Mesenchymal stem cell (in vitro differentiated cells and primary cell): ENCODE results near the gene SERPINI1.
"Not testable (repeated sequence)": the region's sequence is repeated elsewhere in the genome, so short reads cannot be mapped to it uniquely, and the experiment has no call there.

Experiments used
- DNase-seq: peaks from one replicate; pipeline ENCODE4 v3.0.0-alpha.2; 2013
- H2AFZ ChIP-seq: one replicate; pipeline ENCODE4 v1.6.1; 2013; ENCODE audit warnings: low read depth, mild to moderate bottlenecking, control low read depth, inconsistent platforms, low read length, moderate library complexity
- H2AK5ac ChIP-seq: 2 replicates; pipeline ENCODE4 v1.6.1; 2013; ENCODE audit warnings: low read length, moderate library complexity, mild to moderate bottlenecking, inconsistent platforms; ENCODE audit not compliant: severe bottlenecking
- H2BK120ac ChIP-seq: one replicate; pipeline ENCODE4 v1.6.1; 2013; ENCODE audit warnings: low read depth, mild to moderate bottlenecking, inconsistent platforms, low read length, moderate library complexity
- H2BK12ac ChIP-seq, 2 experiments: one replicate each; pipeline ENCODE4 v1.6.1; 2013; ENCODE audit warnings: inconsistent platforms in 2 of 2, low read length in 2 of 2, mild to moderate bottlenecking in 2 of 2, moderate library complexity in 2 of 2, control low read depth in 1 of 2
- H2BK15ac ChIP-seq: one replicate; pipeline ENCODE4 v1.6.1; 2013; ENCODE audit warnings: mild to moderate bottlenecking, low read depth, inconsistent platforms; ENCODE audit not compliant: poor library complexity, severe bottlenecking
- H2BK5ac ChIP-seq: 2 replicates; pipeline ENCODE4 v1.6.1; 2013; ENCODE audit warnings: low read depth, mild to moderate bottlenecking, low read length, control low read depth, inconsistent platforms; ENCODE audit not compliant: poor library complexity, severe bottlenecking
- H3K14ac ChIP-seq, 2 experiments: one replicate each; pipeline ENCODE4 v1.6.1; 2013; ENCODE audit warnings: inconsistent platforms in 2 of 2, low read length in 2 of 2, control low read depth in 1 of 2, mild to moderate bottlenecking in 1 of 2, moderate library complexity in 1 of 2
- H3K18ac ChIP-seq, 2 experiments: one replicate each; pipeline ENCODE4 v1.6.1; 2013; ENCODE audit warnings: inconsistent platforms in 2 of 2, low read length in 2 of 2, control low read depth in 1 of 2, low read depth in 1 of 2, mild to moderate bottlenecking in 1 of 2
- H3K23ac ChIP-seq, 2 experiments: one replicate each; pipeline ENCODE4 v1.6.1; 2013; ENCODE audit warnings: inconsistent platforms in 2 of 2, low read length in 2 of 2, mild to moderate bottlenecking in 2 of 2, moderate library complexity in 2 of 2, control low read depth in 1 of 2
- H3K27ac ChIP-seq: 2 replicates; pipeline ENCODE4 v1.5.1; 2013; ENCODE audit warnings: mild to moderate bottlenecking, moderate library complexity, low read length, control low read depth, inconsistent platforms; ENCODE audit not compliant: poor library complexity, severe bottlenecking
- H3K27me3 ChIP-seq, 2 experiments: 2 replicates each; pipeline versions ENCODE4 v1.6.1 to v1.7.0; 2013; ENCODE audit warnings: low read length in 2 of 2, mild to moderate bottlenecking in 2 of 2, moderate library complexity in 2 of 2, control low read depth in 1 of 2, inconsistent platforms in 1 of 2; ENCODE audit not compliant: control insufficient read depth in 1 of 2, insufficient read depth in 1 of 2
- H3K36me3 ChIP-seq, 2 experiments: 2 replicates each; pipeline versions ENCODE4 v1.6.1 to v1.7.0; 2013; ENCODE audit warnings: low read length in 2 of 2, control low read depth in 1 of 2, inconsistent platforms in 1 of 2, low read depth in 1 of 2, mild to moderate bottlenecking in 1 of 2; ENCODE audit not compliant: insufficient read depth in 2 of 2, control insufficient read depth in 1 of 2
- H3K4ac ChIP-seq, 2 experiments: one replicate each; pipeline ENCODE4 v1.6.1; 2013; ENCODE audit warnings: inconsistent platforms in 2 of 2, low read length in 2 of 2, mild to moderate bottlenecking in 2 of 2, moderate library complexity in 2 of 2, control low read depth in 1 of 2, low read depth in 1 of 2
- H3K4me1 ChIP-seq: 2 replicates; pipeline ENCODE4 v1.6.1; 2013; ENCODE audit warnings: low read depth, low read length, control low read depth; ENCODE audit not compliant: control insufficient read depth, insufficient read depth
- H3K4me2 ChIP-seq: 2 replicates; pipeline ENCODE4 v1.6.1; 2013; ENCODE audit warnings: low read length, mild to moderate bottlenecking, inconsistent platforms; ENCODE audit not compliant: poor library complexity, severe bottlenecking
- H3K4me3 ChIP-seq, 2 experiments: 2 replicates each; pipeline versions ENCODE4 v1.5.1 to v1.7.0; 2013; ENCODE audit warnings: low read length in 2 of 2, mild to moderate bottlenecking in 2 of 2, control low read depth in 1 of 2, low read depth in 1 of 2; ENCODE audit not compliant: insufficient read depth in 1 of 2
- H3K79me1 ChIP-seq: replicated peaks from 2 replicates; pipeline ENCODE4 v1.6.1; 2013; ENCODE audit warnings: mild to moderate bottlenecking, control low read depth, low read length, inconsistent platforms; ENCODE audit not compliant: poor library complexity, severe bottlenecking
- H3K9ac ChIP-seq: 2 replicates; pipeline ENCODE4 v1.7.0; 2013; ENCODE audit warnings: mild to moderate bottlenecking, low read length, moderate library complexity
- H3K9me3 ChIP-seq: 2 replicates; pipeline ENCODE4 v1.7.0; 2013; ENCODE audit warnings: mild to moderate bottlenecking, low read length; ENCODE audit not compliant: control insufficient read depth
- H4K8ac ChIP-seq: one replicate; pipeline ENCODE4 v1.6.1; 2013; ENCODE audit warnings: inconsistent platforms, mild to moderate bottlenecking, low read length, moderate library complexity
- H4K91ac ChIP-seq: one replicate; pipeline ENCODE4 v1.6.1; 2013; ENCODE audit warnings: mild to moderate bottlenecking, low read length, inconsistent platforms
- WGBS: methylation state at CpG from one replicate; pipeline ENCODE4 v1.1.7; 2013; ENCODE audit warnings: mixed read lengths; 5-methylcytosine and 5-hydroxymethylcytosine counted together

SERPINI1 gene

DNA sequence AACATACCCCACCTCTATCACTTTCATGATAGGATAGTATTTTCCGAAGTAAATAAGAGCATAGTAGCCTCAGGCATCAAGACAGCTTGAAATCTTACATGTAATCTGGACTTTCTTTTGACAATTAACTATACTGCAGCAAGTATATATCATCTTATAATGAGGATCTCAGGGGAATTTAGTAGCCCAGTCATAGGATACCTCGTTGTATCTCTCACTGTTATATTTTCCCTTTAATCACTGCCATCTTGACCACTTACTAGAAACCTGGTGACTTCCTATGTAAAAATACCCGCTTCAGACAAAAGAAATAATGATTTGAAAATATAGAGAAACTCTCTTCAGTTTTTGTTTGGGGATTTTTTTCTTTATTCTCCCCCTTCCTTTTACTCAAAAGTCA, 88.2 kb downstream of the SERPINI1 start:
- no peak overlapping the region for H4K91ac ChIP-seq
- no peaks in the 10 kb centered on the region for H3K9me3 ChIP-seq
- H2AK5ac ChIP-seq: no peak overlapping the region
- H3K18ac ChIP-seq: no peak overlapping the region
- H4K8ac ChIP-seq: no peak overlapping the region
- H3K4me3 ChIP-seq: no peak overlapping the region
- H2BK5ac ChIP-seq: no peak overlapping the region
- no peaks in the 10 kb centered on the region for H3K36me3 ChIP-seq
- no peaks in the 10 kb centered on the region for H3K4me1 ChIP-seq
- H2BK120ac ChIP-seq: no peak overlapping the region
- no peak for DNase-seq
- no peak overlapping the region for H3K9ac ChIP-seq
- no peaks in the 10 kb centered on the region for H3K79me1 ChIP-seq
- H2BK15ac ChIP-seq: no peak overlapping the region
- no peak overlapping the region for H3K14ac ChIP-seq
- WGBS: 75% methylated on average over 2 of the region's 3 CpGs
- H3K27ac ChIP-seq: no peak overlapping the region
- H2AFZ ChIP-seq: no peak overlapping the region
- no peak overlapping the region for H3K4me2 ChIP-seq
- H3K4ac ChIP-seq: no peak overlapping the region
- no peaks in the 10 kb centered on the region for H3K27me3 ChIP-seq
- H2BK12ac ChIP-seq: no peak overlapping the region
- no peak overlapping the region for H3K23ac ChIP-seq

- not testable (repeated sequence) for H3K9me3 ChIP-seq, H2BK5ac ChIP-seq, H3K4me2 ChIP-seq, H2BK120ac ChIP-seq, H4K8ac ChIP-seq, H3K79me1 ChIP-seq, H3K27me3 ChIP-seq, H2AK5ac ChIP-seq, H3K18ac ChIP-seq, DNase-seq, H4K91ac ChIP-seq, H3K4me1 ChIP-seq, H3K4ac ChIP-seq, H3K27ac ChIP-seq, H3K36me3 ChIP-seq, H2AFZ ChIP-seq, H3K9ac ChIP-seq, H2BK12ac ChIP-seq, H3K14ac ChIP-seq, H2BK15ac ChIP-seq, H3K4me3 ChIP-seq, H3K23ac ChIP-seq
- 92% methylated on average over 10 of the region's 11 CpGs for WGBS
Observed at GRCh38 chr3:167827588-167827987, 92.1 kb downstream of the SERPINI1 start.

- no peaks in the 10 kb centered on the region for H3K9me3 ChIP-seq
- H2BK15ac ChIP-seq: no peak overlapping the region
- H3K27ac ChIP-seq: no peak overlapping the region
- no peak overlapping the region for H3K18ac ChIP-seq
- H3K14ac ChIP-seq: no peak overlapping the region
- no peak for DNase-seq
- no peak overlapping the region for H3K4me2 ChIP-seq
- no peak overlapping the region for H2BK12ac ChIP-seq
- H2AFZ ChIP-seq: no peak overlapping the region
- H3K36me3 ChIP-seq: no peaks in the 10 kb centered on the region
- no CpG with 5 or more reads among the region's 2 CpGs for WGBS
- H3K79me1 ChIP-seq: no peaks in the 10 kb centered on the region
- no peak overlapping the region for H4K91ac ChIP-seq
- H3K4ac ChIP-seq: no peak overlapping the region
- no peak overlapping the region for H2BK5ac ChIP-seq
- no peak overlapping the region for H3K4me3 ChIP-seq
- no peak overlapping the region for H2BK120ac ChIP-seq
- H3K9ac ChIP-seq: no peak overlapping the region
- H3K27me3 ChIP-seq: no peaks in the 10 kb centered on the region
- no peak overlapping the region for H4K8ac ChIP-seq
- H2AK5ac ChIP-seq: no peak overlapping the region
- no peaks in the 10 kb centered on the region for H3K4me1 ChIP-seq
- no peak overlapping the region for H3K23ac ChIP-seq
Observed at GRCh38 chr3:167829071-167829470, 93.5 kb downstream of the SERPINI1 start.

GRCh38 chr3:167830007-167830406, 94.5 kb downstream of the SERPINI1 start:
- H2BK120ac ChIP-seq: no peak overlapping the region
- H3K36me3 ChIP-seq: no peaks in the 10 kb centered on the region
- no peaks in the 10 kb centered on the region for H3K27me3 ChIP-seq
- no peaks in the 10 kb centered on the region for H3K4me1 ChIP-seq
- no peak overlapping the region for H3K4me3 ChIP-seq
- no peak overlapping the region for H2AK5ac ChIP-seq
- 27% methylated on average over 2 of the region's 4 CpGs for WGBS
- H2BK12ac ChIP-seq: no peak overlapping the region
- no peak overlapping the region for H3K14ac ChIP-seq
- H3K18ac ChIP-seq: no peak overlapping the region
- H3K9ac ChIP-seq: no peak overlapping the region
- H3K23ac ChIP-seq: no peak overlapping the region
- H3K4ac ChIP-seq: no peak overlapping the region
- H3K27ac ChIP-seq: no peak overlapping the region
- no peak overlapping the region for H4K91ac ChIP-seq
- no peak overlapping the region for H2BK15ac ChIP-seq
- no peaks in the 10 kb centered on the region for H3K79me1 ChIP-seq
- DNase-seq: no peak
- H2AFZ ChIP-seq: no peak overlapping the region
- no peak overlapping the region for H3K4me2 ChIP-seq
- no peak overlapping the region for H4K8ac ChIP-seq
- H2BK5ac ChIP-seq: no peak overlapping the region
- no peaks in the 10 kb centered on the region for H3K9me3 ChIP-seq
